ENCODE measurements around the gene ZNF397. TPM values are rescaled to one million over a fixed set of nuclear protein-coding genes. Genes with fewer than 3 reads are reported as not detected.

Gene ZNF397
- polyA plus RNA-seq, 3 donors = 3.6 to 6.6 (median 3.6) TPM

- no peak overlapping the region for H3K4me2 ChIP-seq (replicated peaks; ENCODE audit: extremely low read depth, low read length, poor library complexity, severe bottlenecking)
- no peaks in the 10 kb centered on the region for H4K20me1 ChIP-seq (ENCODE audit: insufficient read depth, low read length)
- no peak overlapping the region for H2AFZ ChIP-seq (ENCODE audit: insufficient read depth, low read depth, low read length, poor library complexity, severe bottlenecking)
- no peak overlapping the region for H3K4me3 Mint-ChIP-seq
- H3K79me2 ChIP-seq (ENCODE audit: insufficient read depth, low read length) = no peaks in the 10 kb centered on the region
- DNase-seq = no peak
- H3K27me3 ChIP-seq (ENCODE audit: control insufficient read depth in 2 of 2, insufficient read depth in 2 of 2, low read length in 2 of 2) = no peaks in the 10 kb centered on the region
- peaks cover 28 to 54% of the 10 kb centered on the region in 2 donors for H3K36me3 Mint-ChIP-seq
- H3K27me3 Mint-ChIP-seq (ENCODE audit: low read depth in 3 of 3) = peaks cover 0 to 3% (median 2%) of the 10 kb centered on the region in 3 donors
- H3K9me3 Mint-ChIP-seq = peaks cover 45 to 60% (median 54%) of the 10 kb centered on the region in 7 donors
- H3K4me1 ChIP-seq (ENCODE audit: control insufficient read depth in 1 of 2, insufficient read depth in 2 of 2, low read length in 2 of 2) = no peaks in the 10 kb centered on the region
- no peak overlapping the region for H3K27ac Mint-ChIP-seq
- intact Hi-C loops (cut with micrococcal nuclease) = no loop called here
- no peak for TF ChIP-seq CTCF (IDR thresholded peaks at IDR 0.05)
- peaks cover 0 to 41% of the 10 kb centered on the region in 2 donors for H3K36me3 ChIP-seq (replicated peaks in 1 of 2; ENCODE audit: control insufficient read depth in 1 of 2, insufficient read depth in 2 of 2, low read length in 2 of 2)
- H3K27ac ChIP-seq (ENCODE audit: low read depth in 1 of 2, low read length in 2 of 2) = no peak overlapping the region
- WGBS (ENCODE audit: insufficient coverage) = 100% methylated on average over 1 of the region's 4 CpGs
- H3K4me3 ChIP-seq (replicated peaks in 1 of 3; ENCODE audit: low read depth in 2 of 3, low read length in 3 of 3) = no peak overlapping the region
- H3K9ac ChIP-seq (ENCODE audit: insufficient read depth, low read length, poor library complexity, severe bottlenecking) = no peak overlapping the region
- H3K4me1 Mint-ChIP-seq = no peaks in the 10 kb centered on the region
- H3K9me3 ChIP-seq (replicated peaks in 1 of 2; ENCODE audit: control insufficient read depth in 1 of 2, insufficient read depth in 1 of 2, low read length in 2 of 2) = peaks cover 27 to 46% of the 10 kb centered on the region in 2 donors
Observed at GRCh38 chr18:35253655-35254287, 12.9 kb downstream of the ZNF397 start.

DNA sequence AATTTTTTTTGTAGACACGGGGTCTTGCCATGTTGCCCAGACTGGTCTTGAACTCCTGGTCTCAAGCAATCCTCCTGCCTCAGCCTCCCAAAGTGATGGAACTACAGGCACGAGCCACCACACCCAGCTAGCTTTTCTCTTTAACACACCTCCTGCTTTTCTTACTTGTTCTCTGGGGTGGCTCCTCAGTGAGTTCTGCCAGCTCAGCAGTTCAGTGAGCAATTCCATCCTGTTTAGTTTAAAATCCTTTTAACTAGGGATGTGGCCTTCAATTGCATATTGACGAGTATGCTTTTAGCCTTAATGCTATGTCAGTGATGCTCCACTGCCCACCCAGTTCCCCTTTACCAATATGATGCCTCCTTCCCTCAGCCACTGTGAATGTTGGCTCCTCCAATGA is 16.1 kb downstream of the ZNF397 start:
- Histone ChIP-seq H3K9ac (ENCODE audit: insufficient read depth, low read length, poor library complexity, severe bottlenecking) (no peak overlapping the region), H3K79me2 (ENCODE audit: insufficient read depth, low read length) (no peaks in the 10 kb centered on the region), H3K9me3 (replicated peaks in 1 of 2; ENCODE audit: control insufficient read depth in 1 of 2, insufficient read depth in 1 of 2, low read length in 2 of 2) (peaks cover 23 to 28% of the 10 kb centered on the region in 2 donors), H3K27ac (ENCODE audit: low read depth in 1 of 2, low read length in 2 of 2) (no peak overlapping the region), H3K27me3 (ENCODE audit: control insufficient read depth in 2 of 2, insufficient read depth in 2 of 2, low read length in 2 of 2) (no peaks in the 10 kb centered on the region), H3K4me2 (replicated peaks; ENCODE audit: extremely low read depth, low read length, poor library complexity, severe bottlenecking) (no peak overlapping the region), H4K20me1 (ENCODE audit: insufficient read depth, low read length) (no peaks in the 10 kb centered on the region), H2AFZ (ENCODE audit: insufficient read depth, low read depth, low read length, poor library complexity, severe bottlenecking) (no peak overlapping the region), H3K36me3 (replicated peaks in 1 of 2; ENCODE audit: control insufficient read depth in 1 of 2, insufficient read depth in 2 of 2, low read length in 2 of 2) (peaks cover 0 to 24% of the 10 kb centered on the region in 2 donors), H3K4me1 (ENCODE audit: control insufficient read depth in 1 of 2, insufficient read depth in 2 of 2, low read length in 2 of 2) (no peaks in the 10 kb centered on the region), H3K4me3 (replicated peaks in 1 of 3; ENCODE audit: low read depth in 2 of 3, low read length in 3 of 3) (no peak overlapping the region)
- Mint-ChIP-seq H3K4me3 (no peak overlapping the region), H3K27ac (no peak overlapping the region), H3K9me3 (peaks cover 33 to 52% (median 40%) of the 10 kb centered on the region in 7 donors), H3K4me1 (no peaks in the 10 kb centered on the region), H3K36me3 (peaks cover 20 to 30% of the 10 kb centered on the region in 2 donors), H3K27me3 (ENCODE audit: low read depth in 3 of 3) (peaks cover 0 to 3% (median 2%) of the 10 kb centered on the region in 3 donors)
- intact Hi-C loops (cut with micrococcal nuclease) = no loop called here
- WGBS (ENCODE audit: insufficient coverage) = 80% methylated on average over 1 of the region's 3 CpGs
- no peak for DNase-seq
- no peak for TF ChIP-seq CTCF (IDR thresholded peaks at IDR 0.05)
